OCI-LY3 (cell line): ENCODE data around the gene DCTD.

Experiments used
- H2AFZ ChIP-seq: fragments of 200-600, 300-600 bp; shearing (Covaris generic); 2 replicates; pipeline ENCODE4 v1.6.0; 2014; ENCODE audit warnings: antibody characterized with exemption, low read depth, low read length
- H3K27ac ChIP-seq: fragments of 200-600, 300-600 bp; sonication (generic); 2 replicates; pipeline ENCODE4 v1.5.1; 2014; ENCODE audit warnings: mild to moderate bottlenecking, low read length, moderate library complexity, mixed read lengths
- H3K27me3 ChIP-seq: fragments of 200-600, 300-600 bp; sonication (generic); 2 replicates; pipeline ENCODE4 v1.6.1; 2014; ENCODE audit warnings: low read depth, low read length, mixed read lengths
- H3K36me3 ChIP-seq: fragments of 200-600, 300-600 bp; sonication (generic); replicated peaks from 2 replicates; pipeline ENCODE3; 2014; ENCODE audit warnings: low read depth, low read length, mixed read lengths
- H3K4me1 ChIP-seq: fragments of 300-600, 200-600 bp; sonication (generic); 2 replicates; pipeline ENCODE4 v1.6.1; 2014; ENCODE audit warnings: low read length, mixed read lengths
- H3K4me2 ChIP-seq: fragments of 200-600, 300-600 bp; sonication (generic); 2 replicates; pipeline ENCODE4 v1.6.1; 2014; ENCODE audit warnings: low read length, mixed read lengths
- H3K4me3 ChIP-seq: fragments of 300-600, 200-600 bp; sonication (generic); 2 replicates; pipeline ENCODE4 v1.5.1; 2014; ENCODE audit warnings: antibody characterized with exemption, mild to moderate bottlenecking, low read length, moderate library complexity
- H3K79me2 ChIP-seq: fragments of 300-600, 200-600 bp; shearing (Covaris generic); 2 replicates; pipeline ENCODE4 v1.6.1; 2014; ENCODE audit warnings: mild to moderate bottlenecking, low read length, mixed read lengths
- H3K9ac ChIP-seq: fragments of 300-600, 200-600 bp; shearing (Covaris generic); 2 replicates; pipeline ENCODE4 v1.6.0; 2014; ENCODE audit warnings: mild to moderate bottlenecking, low read length, moderate library complexity
- H3K9me3 ChIP-seq: fragments of 200-600, 300-600 bp; shearing (Covaris generic); 2 replicates; pipeline ENCODE4 v1.6.1; 2014; ENCODE audit warnings: low read length, mixed read lengths; ENCODE audit not compliant: insufficient read depth
- H4K20me1 ChIP-seq: fragments of 200-600, 300-600 bp; sonication (generic); 2 replicates; pipeline ENCODE4 v1.6.1; 2016; ENCODE audit warnings: low read length, mixed read lengths; ENCODE audit not compliant: insufficient read depth
- EZH2phosphoT487 ChIP-seq: fragments of 200-600 bp; shearing (Covaris generic); IDR thresholded peaks from 2 replicates; pipeline ENCODE4 v1.6.1; 2018; ENCODE audit warnings: antibody characterized with exemption, mixed run types, low read depth
- TF ChIP-seq, protein P1 (sequence below): fragments of 200-600, 300-600 bp; sonication (generic); IDR thresholded peaks from 2 replicates; pipeline ENCODE4 v1.5.1; 2014; ENCODE audit warnings: antibody characterized with exemption, low read length, low read depth

Gene DCTD

GRCh38 chr4:182886768-182887167 is 30.4 kb downstream of the DCTD start:
- H3K27ac ChIP-seq = no peak overlapping the region
- H3K4me1 ChIP-seq = no peaks in the 10 kb centered on the region
- H3K9ac ChIP-seq = no peak overlapping the region
- H3K4me3 ChIP-seq = no peak overlapping the region
- TF ChIP-seq EZH2phosphoT487 = no peak
- TF ChIP-seq, protein P1, sequence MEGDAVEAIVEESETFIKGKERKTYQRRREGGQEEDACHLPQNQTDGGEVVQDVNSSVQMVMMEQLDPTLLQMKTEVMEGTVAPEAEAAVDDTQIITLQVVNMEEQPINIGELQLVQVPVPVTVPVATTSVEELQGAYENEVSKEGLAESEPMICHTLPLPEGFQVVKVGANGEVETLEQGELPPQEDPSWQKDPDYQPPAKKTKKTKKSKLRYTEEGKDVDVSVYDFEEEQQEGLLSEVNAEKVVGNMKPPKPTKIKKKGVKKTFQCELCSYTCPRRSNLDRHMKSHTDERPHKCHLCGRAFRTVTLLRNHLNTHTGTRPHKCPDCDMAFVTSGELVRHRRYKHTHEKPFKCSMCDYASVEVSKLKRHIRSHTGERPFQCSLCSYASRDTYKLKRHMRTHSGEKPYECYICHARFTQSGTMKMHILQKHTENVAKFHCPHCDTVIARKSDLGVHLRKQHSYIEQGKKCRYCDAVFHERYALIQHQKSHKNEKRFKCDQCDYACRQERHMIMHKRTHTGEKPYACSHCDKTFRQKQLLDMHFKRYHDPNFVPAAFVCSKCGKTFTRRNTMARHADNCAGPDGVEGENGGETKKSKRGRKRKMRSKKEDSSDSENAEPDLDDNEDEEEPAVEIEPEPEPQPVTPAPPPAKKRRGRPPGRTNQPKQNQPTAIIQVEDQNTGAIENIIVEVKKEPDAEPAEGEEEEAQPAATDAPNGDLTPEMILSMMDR = no peak
- peaks cover 82% of the 10 kb centered on the region for H3K36me3 ChIP-seq
- no peaks in the 10 kb centered on the region for H3K27me3 ChIP-seq
- H3K4me2 ChIP-seq = no peak overlapping the region
- H4K20me1 ChIP-seq = no peaks in the 10 kb centered on the region
- H3K9me3 ChIP-seq = 0 out of 2 replicates have a peak, but pooled peaks cover 7% of the 10 kb centered on the region
- no peaks in the 10 kb centered on the region for H3K79me2 ChIP-seq
- no peak overlapping the region for H2AFZ ChIP-seq

DNA sequence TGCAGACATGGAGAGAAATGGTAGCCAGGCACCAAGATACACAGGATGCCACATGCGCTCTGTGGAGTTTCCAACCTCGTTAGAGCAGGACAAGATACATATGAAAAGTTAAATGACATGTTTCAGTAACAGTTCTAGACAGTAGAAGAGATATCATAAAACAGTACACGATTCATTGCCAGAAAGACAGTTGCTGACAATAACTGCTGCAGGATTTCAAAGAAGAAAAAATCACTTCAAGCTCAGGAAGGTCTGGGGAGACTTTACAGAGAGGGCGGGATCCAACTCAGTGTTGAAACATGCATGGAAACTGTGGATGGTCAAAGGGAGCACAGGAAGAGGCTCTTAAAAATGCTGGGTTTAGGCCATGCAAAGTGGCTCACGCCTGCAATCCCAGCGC is 31.0 kb downstream of the DCTD start:
- H3K4me2 ChIP-seq = no peak overlapping the region
- no peak overlapping the region for H3K27ac ChIP-seq
- no peaks in the 10 kb centered on the region for H4K20me1 ChIP-seq
- H2AFZ ChIP-seq = no peak overlapping the region
- no peaks in the 10 kb centered on the region for H3K27me3 ChIP-seq
- H3K9ac ChIP-seq = no peak overlapping the region
- H3K4me1 ChIP-seq = no peaks in the 10 kb centered on the region
- peaks cover 77% of the 10 kb centered on the region for H3K36me3 ChIP-seq
- no peaks in the 10 kb centered on the region for H3K79me2 ChIP-seq
- TF ChIP-seq EZH2phosphoT487 = no peak
- TF ChIP-seq, protein P1 = no peak
- H3K9me3 ChIP-seq = 0 out of 2 replicates have a peak, but pooled peaks cover 7% of the 10 kb centered on the region
- no peak overlapping the region for H3K4me3 ChIP-seq

DNA sequence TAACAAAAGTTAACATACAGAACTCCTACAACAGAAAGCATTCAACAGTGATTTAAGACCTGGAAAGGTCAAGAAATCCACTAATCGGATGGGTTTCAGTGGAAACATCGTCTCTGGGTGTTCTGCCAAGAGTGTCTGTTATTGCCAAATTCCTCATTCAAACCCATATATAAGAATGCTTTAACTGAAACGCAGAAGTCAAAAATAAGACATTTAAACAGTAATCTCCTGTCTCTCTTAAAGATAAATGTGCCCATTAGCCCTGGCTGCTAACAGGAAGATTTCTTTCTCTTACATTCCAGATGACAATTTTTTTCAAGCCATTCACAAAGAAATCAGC is 31.5 kb downstream of the DCTD start:
- H3K4me2 ChIP-seq = no peak overlapping the region
- no peak overlapping the region for H3K4me3 ChIP-seq
- H2AFZ ChIP-seq = no peak overlapping the region
- no peaks in the 10 kb centered on the region for H3K4me1 ChIP-seq
- peaks cover 72% of the 10 kb centered on the region for H3K36me3 ChIP-seq
- no peak overlapping the region for H3K27ac ChIP-seq
- 0 out of 2 replicates have a peak, but pooled peaks cover 7% of the 10 kb centered on the region for H3K9me3 ChIP-seq
- H3K27me3 ChIP-seq = no peaks in the 10 kb centered on the region
- no peak for TF ChIP-seq EZH2phosphoT487
- TF ChIP-seq, protein P1 = no peak
- H3K9ac ChIP-seq = no peak overlapping the region
- no peaks in the 10 kb centered on the region for H4K20me1 ChIP-seq
- H3K79me2 ChIP-seq = no peaks in the 10 kb centered on the region

GRCh38 chr4:182885022-182885737 is 32.0 kb downstream of the DCTD start:
- Histone ChIP-seq H3K36me3 (peaks cover 67% of the 10 kb centered on the region), H3K4me1 (no peaks in the 10 kb centered on the region), H3K27me3 (no peaks in the 10 kb centered on the region), H3K9ac (no peak overlapping the region), H2AFZ (no peak overlapping the region), H4K20me1 (no peaks in the 10 kb centered on the region), H3K4me2 (no peak overlapping the region), H3K27ac (no peak overlapping the region), H3K4me3 (no peak overlapping the region), H3K79me2 (no peaks in the 10 kb centered on the region), H3K9me3 (0 out of 2 replicates have a peak, but pooled peaks cover 7% of the 10 kb centered on the region)
- TF ChIP-seq, protein P1 = no peak
- TF ChIP-seq EZH2phosphoT487 = no peak
